A549 treated with AZD9567 at 1 μM for 4 hours (cell line): ENCODE data around the gene LHPP. TPM values are rescaled to one million over a fixed set of nuclear protein-coding genes. Genes with fewer than 3 reads are reported as not detected.

Source experiments
- total RNA-seq: library from RNA; stranded (reverse); fragments of 200-300 nt; extraction: Qiagen RNA extraction; gene quantifications from 5 replicates; pipeline ENCODE4 v1.2.3, GENCODE V29; 2022; ENCODE audit not compliant: insufficient read depth

LHPP gene, protein sequence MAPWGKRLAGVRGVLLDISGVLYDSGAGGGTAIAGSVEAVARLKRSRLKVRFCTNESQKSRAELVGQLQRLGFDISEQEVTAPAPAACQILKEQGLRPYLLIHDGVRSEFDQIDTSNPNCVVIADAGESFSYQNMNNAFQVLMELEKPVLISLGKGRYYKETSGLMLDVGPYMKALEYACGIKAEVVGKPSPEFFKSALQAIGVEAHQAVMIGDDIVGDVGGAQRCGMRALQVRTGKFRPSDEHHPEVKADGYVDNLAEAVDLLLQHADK
- total RNA-seq: 12.0 to 14.7 TPM (median 12.4 TPM) in 5 replicates

DNA sequence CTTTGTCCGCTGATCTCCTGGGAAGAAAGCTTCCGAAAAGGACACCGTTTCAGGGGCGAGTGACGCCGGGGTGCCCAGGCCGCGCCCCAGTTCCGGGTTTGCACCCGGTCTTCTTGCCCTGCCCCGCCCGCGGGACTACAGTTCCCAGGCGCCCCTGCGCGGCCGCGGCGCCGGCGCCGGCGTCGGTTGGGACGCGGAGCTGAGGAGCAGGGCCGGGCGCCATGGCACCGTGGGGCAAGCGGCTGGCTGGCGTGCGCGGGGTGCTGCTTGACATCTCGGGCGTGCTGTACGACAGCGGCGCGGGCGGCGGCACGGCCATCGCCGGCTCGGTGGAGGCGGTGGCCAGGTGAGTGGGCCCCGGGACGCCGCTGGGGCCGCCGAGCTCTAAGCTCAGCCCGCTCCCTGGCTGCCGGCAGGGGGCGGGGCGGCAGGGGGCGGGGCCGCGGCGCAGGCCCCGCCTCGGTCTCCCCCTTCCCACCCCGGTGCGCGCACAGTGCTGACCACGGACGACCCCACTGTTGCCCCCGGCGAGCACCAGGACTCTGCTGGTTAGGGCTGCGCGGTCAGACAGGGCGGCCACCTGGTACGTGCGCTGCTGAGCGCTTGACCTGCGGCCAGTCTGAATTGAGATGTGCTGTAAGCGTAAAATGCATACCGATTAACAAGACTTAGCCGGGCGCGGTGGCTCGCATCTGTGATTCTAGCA is at the start of gene LHPP:
Gene LHPP (plus strand): TSS at position 182 of the 706 bp plus-strand sequence. CDS start 40 bp downstream, at position 222.

DNA sequence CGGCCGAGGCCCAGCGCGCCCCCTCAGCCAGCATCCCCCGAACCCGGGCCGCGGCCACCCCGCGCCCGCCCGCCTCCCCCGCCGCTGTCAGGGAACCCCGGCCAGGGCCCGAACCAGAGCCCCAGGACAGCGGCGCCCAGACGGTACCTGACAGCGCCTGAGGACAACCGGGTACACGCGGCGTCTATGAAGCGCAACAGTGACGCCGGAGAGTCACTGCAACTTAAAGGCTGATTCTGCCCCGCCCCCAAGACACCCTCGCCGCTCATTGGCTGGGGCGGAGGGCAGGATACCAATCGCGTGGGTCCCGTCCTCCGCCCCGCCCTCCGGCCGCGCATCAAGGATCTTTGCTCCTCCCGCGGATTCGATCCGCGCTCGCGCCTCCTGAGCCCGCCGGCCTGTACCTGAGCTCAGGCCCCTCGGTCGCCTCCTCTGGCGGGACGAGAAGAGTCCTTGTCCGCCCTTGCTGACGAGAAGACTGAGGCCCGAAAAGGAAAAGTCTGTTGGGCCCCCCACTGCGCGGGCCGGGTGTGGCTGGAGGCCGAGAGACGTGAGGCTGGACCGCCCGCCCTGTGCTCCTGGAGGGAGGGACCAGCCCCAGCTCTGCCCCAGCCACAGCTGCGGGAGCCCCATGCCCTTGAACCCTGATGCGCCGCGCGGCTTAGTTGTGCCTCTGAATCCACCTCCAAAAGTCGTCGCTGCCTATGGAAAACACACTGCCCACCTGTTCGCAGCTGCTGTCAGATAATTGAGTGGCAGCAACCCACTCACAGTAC is 42.7 kb upstream of the LHPP start, which contains the start of gene OAT:
Gene OAT (minus strand): TSS at position 198 of the 776 bp plus-strand sequence. CDS start 6,752 bp downstream, outside the sequence.

DNA sequence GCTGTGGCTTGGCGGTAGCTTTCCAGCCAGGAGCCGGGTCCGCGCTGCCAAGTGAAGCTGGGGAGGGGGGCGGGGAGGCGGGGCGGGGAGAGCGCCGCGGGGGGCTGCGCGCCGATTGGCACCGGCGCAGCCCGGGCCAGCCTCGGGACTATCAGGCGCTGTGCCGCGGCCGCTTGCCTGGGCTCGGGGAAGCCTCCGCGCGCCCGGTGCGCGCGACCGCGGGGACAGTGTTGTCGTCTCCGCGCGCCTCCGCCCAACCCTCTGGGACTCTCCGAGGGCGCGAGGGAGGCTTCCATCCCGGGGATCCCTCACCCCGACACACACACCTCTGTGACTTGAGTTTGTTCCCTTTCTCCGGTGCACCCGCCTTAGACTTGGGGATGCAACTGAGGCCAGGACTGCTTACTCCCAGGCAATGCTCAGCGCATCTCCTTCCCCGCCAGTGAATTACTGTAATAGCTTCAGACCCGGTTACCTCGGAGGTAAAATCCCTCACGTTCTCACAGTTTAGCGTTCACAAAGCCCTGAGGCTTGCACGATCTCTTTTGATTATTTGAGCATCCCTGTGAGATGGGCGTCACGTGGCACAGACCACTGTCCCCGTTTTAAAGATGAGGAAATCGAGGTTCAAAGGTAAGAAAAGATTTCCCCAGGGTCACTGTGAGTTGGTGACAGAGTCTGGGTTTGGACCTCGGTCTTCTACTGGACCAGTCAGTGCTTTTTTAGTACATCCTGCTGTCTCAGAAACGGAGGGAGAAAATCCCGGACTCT is 11.4 kb upstream of the LHPP start, which contains the start of gene NKX1-2:
Gene NKX1-2 (minus strand): TSS at position 24 of the 771 bp plus-strand sequence. CDS start 92 bp downstream, outside the sequence.

Other genes with a start within 250 kb of the LHPP start
- 69.7 to 104 TPM (median 81.8 TPM) in 5 replicates for gene OAT, start 42.9 kb upstream of the LHPP start, total RNA-seq
- 0.02 to 0.05 TPM (median 0.02 TPM) in 3 of 5 replicates, not detected in the others for gene NKX1-2, start 11.8 kb upstream of the LHPP start, total RNA-seq